OCI-LY1 (cell line): ENCODE data around the gene ADARB2.

Experiments
- CTCF ChIP-seq: fragments of 200-600 bp; sonication (generic), shearing (Covaris generic); IDR thresholded peaks from 2 replicates; pipeline ENCODE4 v1.5.1; 2017; ENCODE audit warnings: mild to moderate bottlenecking, antibody characterized with exemption, low read length, moderate library complexity, mixed read lengths
- EZH2 ChIP-seq: fragments of 200-600 bp; sonication (generic), shearing (Covaris generic); IDR thresholded peaks from 2 replicates; pipeline ENCODE4 v1.8.0; 2017; ENCODE audit warnings: borderline replicate concordance, mixed run types, mild to moderate bottlenecking, antibody characterized with exemption, low read length, moderate library complexity, mixed read lengths

GRCh38 chr10:1504940-1505339 lies 232.4 kb downstream of the ADARB2 start:
- TF ChIP-seq CTCF (no peak), EZH2 (no peak)
